ENCODE results near the gene CCDC92B. TPM values are rescaled to one million over a fixed set of nuclear protein-coding genes. Genes with fewer than 3 reads are reported as not detected.

CCDC92B gene
- total RNA-seq, 6 experiments from 2014 or later: not detected

DNA sequence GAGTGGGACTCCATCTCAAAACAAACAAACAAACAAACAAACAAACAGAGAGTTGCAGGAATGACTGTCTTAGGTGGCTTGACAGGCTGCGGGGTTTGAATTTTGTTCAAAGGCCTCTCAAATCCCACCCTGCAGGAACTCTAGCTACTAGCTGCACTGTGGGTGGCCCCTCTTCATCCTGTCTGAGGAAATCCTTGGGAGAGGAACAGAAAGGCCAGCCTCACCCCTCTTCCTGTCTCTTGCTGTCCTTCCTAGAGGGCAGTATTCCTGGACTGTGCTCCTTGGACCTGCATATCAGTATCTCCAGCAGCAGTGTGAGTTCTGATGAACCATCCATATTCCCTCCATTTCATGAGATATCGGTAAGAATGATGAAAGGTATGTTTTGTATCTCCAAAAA lies 2.0 kb upstream of the CCDC92B start:
- no peak for DNase-seq
- Mint-ChIP-seq H3K27me3 (ENCODE audit: insufficient read depth) (peaks cover 29% of the 10 kb centered on the region), H3K4me1 (ENCODE audit: low read depth) (no peaks in the 10 kb centered on the region), H3K27ac (no peak overlapping the region), H3K4me3 (no peak overlapping the region), H3K36me3 (ENCODE audit: low read depth) (no peaks in the 10 kb centered on the region), H3K9me3 (no peaks in the 10 kb centered on the region)
- TF ChIP-seq, protein P1, sequence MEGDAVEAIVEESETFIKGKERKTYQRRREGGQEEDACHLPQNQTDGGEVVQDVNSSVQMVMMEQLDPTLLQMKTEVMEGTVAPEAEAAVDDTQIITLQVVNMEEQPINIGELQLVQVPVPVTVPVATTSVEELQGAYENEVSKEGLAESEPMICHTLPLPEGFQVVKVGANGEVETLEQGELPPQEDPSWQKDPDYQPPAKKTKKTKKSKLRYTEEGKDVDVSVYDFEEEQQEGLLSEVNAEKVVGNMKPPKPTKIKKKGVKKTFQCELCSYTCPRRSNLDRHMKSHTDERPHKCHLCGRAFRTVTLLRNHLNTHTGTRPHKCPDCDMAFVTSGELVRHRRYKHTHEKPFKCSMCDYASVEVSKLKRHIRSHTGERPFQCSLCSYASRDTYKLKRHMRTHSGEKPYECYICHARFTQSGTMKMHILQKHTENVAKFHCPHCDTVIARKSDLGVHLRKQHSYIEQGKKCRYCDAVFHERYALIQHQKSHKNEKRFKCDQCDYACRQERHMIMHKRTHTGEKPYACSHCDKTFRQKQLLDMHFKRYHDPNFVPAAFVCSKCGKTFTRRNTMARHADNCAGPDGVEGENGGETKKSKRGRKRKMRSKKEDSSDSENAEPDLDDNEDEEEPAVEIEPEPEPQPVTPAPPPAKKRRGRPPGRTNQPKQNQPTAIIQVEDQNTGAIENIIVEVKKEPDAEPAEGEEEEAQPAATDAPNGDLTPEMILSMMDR (IDR thresholded peaks at IDR 0.05): no peak; the same call in 1 of the 2 replicates

DNA sequence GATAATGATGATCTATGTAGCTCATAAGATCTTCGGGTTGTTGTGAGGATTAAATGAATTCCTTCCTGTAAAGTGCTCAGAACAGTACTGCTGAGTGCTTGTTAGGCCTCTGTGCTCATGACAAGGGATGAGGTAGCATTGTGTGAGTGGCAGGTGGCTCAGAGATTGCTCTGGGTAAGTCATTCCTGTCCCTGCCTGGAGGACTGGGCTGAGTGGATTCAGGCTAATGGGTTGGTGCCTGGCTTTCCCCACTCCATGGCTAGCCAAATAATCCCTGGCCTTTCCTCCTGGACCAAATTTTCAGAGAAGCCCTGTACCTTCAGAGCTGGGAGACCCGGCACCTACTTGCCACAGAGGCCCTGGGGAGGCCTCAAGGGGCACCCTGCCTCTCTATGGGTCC lies 1.3 kb upstream of the CCDC92B start:
- no peaks in the 10 kb centered on the region for H3K36me3 Mint-ChIP-seq (ENCODE audit: low read depth)
- TF ChIP-seq, protein P1 (IDR thresholded peaks at IDR 0.05): no peak
- H3K4me3 Mint-ChIP-seq: no peak overlapping the region
- peaks cover 33% of the 10 kb centered on the region for H3K27me3 Mint-ChIP-seq (ENCODE audit: insufficient read depth)
- no peak overlapping the region for H3K27ac Mint-ChIP-seq
- H3K9me3 Mint-ChIP-seq: no peaks in the 10 kb centered on the region
- DNase-seq: no peak
- H3K4me1 Mint-ChIP-seq (ENCODE audit: low read depth): no peaks in the 10 kb centered on the region

DNA sequence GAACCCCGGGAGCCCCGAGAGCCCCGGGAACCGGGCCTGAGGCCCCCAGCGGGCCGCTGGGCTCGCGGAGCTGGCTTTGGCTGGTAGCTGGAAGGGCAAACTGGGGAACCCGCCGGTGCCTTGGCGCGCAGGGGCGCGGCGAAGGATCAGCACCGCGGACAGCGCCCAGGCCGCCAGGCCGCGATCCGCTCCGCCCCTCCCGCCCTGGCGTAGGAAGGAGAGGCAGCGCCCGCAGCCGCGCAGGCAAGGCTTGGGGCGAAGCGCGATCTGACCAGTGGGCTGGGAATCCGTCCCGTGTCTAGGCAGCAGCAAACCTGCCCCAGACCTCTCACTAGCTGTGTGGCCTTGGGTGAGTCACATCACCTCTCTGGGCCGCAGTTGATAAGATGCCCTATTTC lies 331 bp upstream of the CCDC92B start:
- Mint-ChIP-seq H3K9me3 (no peaks in the 10 kb centered on the region), H3K27me3 (ENCODE audit: insufficient read depth) (peaks cover 36% of the 10 kb centered on the region), H3K27ac (no peak overlapping the region), H3K36me3 (ENCODE audit: low read depth) (no peaks in the 10 kb centered on the region), H3K4me1 (ENCODE audit: low read depth) (no peaks in the 10 kb centered on the region), H3K4me3 (no peak overlapping the region)
- peak; percentile 34 for DNase-seq
- TF ChIP-seq, protein P1 (IDR thresholded peaks at IDR 0.05): no peak

DNA sequence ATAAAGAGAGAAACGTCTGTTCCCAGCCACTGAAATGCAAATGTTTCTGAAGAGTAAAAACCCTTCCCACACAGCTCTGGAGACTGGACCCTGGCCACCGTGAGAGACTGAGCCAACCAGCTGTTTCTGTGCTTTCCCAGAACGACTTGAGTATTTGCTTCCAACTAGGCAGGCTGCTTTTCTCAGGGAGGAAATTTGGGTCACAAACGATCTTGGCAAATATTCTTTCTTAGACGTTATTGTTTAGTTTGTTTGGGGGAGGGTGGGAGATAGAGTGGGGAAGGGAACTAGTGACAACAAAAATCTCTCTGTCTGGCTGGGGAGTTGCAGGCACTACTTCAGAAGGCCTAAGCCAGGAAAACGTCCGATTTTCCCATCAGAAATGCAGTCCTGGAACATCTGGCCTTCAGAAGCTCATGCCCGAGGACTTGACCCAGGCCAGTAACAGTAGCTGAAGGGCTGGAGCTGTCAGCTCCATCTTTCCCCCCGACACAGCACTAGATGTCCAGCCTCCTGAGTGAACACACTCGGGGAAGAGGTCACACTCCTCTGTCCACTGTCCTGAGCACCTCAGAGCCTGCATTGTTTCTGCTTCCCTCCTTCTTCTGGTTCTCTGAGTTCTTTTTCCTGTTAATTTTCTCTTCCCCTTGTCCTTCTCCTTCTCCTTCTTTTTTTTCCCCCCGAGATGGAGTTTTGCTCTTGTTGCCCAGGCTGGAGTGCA lies 4.0 kb downstream of the CCDC92B start:
- TF ChIP-seq, protein P1 (IDR thresholded peaks at IDR 0.05): no peak
- H3K27me3 Mint-ChIP-seq (ENCODE audit: insufficient read depth): peaks cover 39% of the 10 kb centered on the region

DNA sequence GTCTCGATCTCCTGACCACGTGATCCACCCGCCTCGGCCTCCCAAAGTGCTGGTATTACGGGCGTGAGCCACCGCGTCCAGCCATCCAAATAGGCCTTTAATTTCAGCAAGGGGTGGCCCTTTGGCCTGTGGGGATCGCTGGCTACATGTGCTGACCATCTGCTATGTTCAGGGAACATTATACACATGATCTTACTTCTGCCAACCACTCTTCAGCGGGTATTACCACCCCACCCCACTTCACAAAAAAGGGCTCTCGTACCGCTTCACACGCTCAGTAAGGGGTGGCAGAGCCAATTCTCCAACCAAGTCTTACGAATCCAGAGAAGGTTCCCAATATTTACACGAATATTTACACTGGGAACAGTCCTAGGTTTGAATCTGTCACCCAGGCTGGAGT lies 11.8 kb downstream of the CCDC92B start:
- TF ChIP-seq, protein P1 (IDR thresholded peaks at IDR 0.05): no peak
- DNase-seq: no peak
- Mint-ChIP-seq H3K36me3 (ENCODE audit: low read depth) (no peaks in the 10 kb centered on the region), H3K27me3 (ENCODE audit: insufficient read depth) (peaks cover 16% of the 10 kb centered on the region), H3K9me3 (no peaks in the 10 kb centered on the region), H3K27ac (no peak overlapping the region), H3K4me3 (no peak overlapping the region), H3K4me1 (ENCODE audit: low read depth) (no peaks in the 10 kb centered on the region)

More for the DNA sequence above, 4.0 kb downstream of the CCDC92B start:
- Mint-ChIP-seq H3K4me1 (ENCODE audit: low read depth) (no peaks in the 10 kb centered on the region), H3K27ac (no peak overlapping the region), H3K9me3 (no peaks in the 10 kb centered on the region), H3K36me3 (ENCODE audit: low read depth) (no peaks in the 10 kb centered on the region), H3K4me3 (no peak overlapping the region)
- no peak for DNase-seq

All from HFFc6 (cell line).